GM12878 (cell line): ENCODE data around the gene SMURF1. TPM values are rescaled to one million over a fixed set of nuclear protein-coding genes. Genes with fewer than 3 reads are reported as not detected.

Experiments used
- ATAC-seq: fragments of 200-7000 bp; cut with Tn5 transposase; 3 replicates; pipeline ENCODE4 v1.9.1; 2020; ENCODE audit warnings: mild to moderate bottlenecking, moderate library complexity
- BruUV-seq: library from RNA; stranded (reverse); fragments of 400-500 nt; replicated peaks from 2 replicates; lab custom pipeline; 2021; lab: Mats Ljungman, UMichigan
- CTCF ChIA-PET: fragments of 300-600 bp; sonication (Branson Sonifier 250); formaldehyde crosslinking; extraction: SDS; loops from one replicate; lab custom pipeline; 2021; ENCODE audit warnings: inconsistent platforms; lab: Yijun Ruan, JAX
- POLR2A ChIA-PET: fragments of 350-600 bp; formaldehyde crosslinking; extraction: SDS; loops from one replicate; lab custom pipeline; 2021; ENCODE audit warnings: inconsistent platforms; lab: Charles Lee
- RAD21 ChIA-PET: fragments of 300-600 bp; sonication (Branson Sonifier 250); formaldehyde crosslinking; loops from one replicate; lab custom pipeline; 2023; ENCODE audit warnings: antibody characterized with exemption; ENCODE audit not compliant: unreplicated experiment; lab: Charles Lee
- SMC1A ChIA-PET: fragments of 300-600 bp; sonication (Branson Sonifier 250); formaldehyde crosslinking; loops from one replicate; lab custom pipeline; 2023; ENCODE audit not compliant: unreplicated experiment, uncharacterized antibody; lab: Charles Lee
- DNase-seq: peaks from one replicate; pipeline ENCODE4 v3.0.0-alpha.2; 2011; ENCODE audit warnings: low read depth, low spot score
- FAIRE-seq: peaks from 3 replicates; lab custom pipeline; 2011; peaks lifted over from hg19 to GRCh38; lab: Jason Lieb, UNC
- H2AFZ ChIP-seq: 2 replicates; pipeline ENCODE4 v1.6.0; 2011; ENCODE audit warnings: low read depth, low read length, control low read depth; ENCODE audit not compliant: control insufficient read depth
- H3K27ac ChIP-seq: 2 replicates; pipeline ENCODE4 v1.5.1; 2011; ENCODE audit warnings: control low read depth; ENCODE audit not compliant: control insufficient read depth, insufficient read depth
- H3K27me3 ChIP-seq, 2 experiments: replicated peaks in 1 of 2; 2 replicates each; pipeline versions ENCODE4 v1.6.0 to v1.6.1; 2011; ENCODE audit warnings: low read length in 1 of 2; ENCODE audit not compliant: control insufficient read depth in 2 of 2, insufficient read depth in 2 of 2
- H3K36me3 ChIP-seq, 2 experiments: 2 replicates each; pipeline ENCODE4 v1.5.1; 2011; ENCODE audit warnings: low read length in 1 of 2; ENCODE audit not compliant: control insufficient read depth in 2 of 2, insufficient read depth in 2 of 2
- H3K4me1 ChIP-seq: 2 replicates; pipeline ENCODE4 v1.6.1; 2011; ENCODE audit warnings: mild to moderate bottlenecking, low read length, moderate library complexity, mixed read lengths; ENCODE audit not compliant: control insufficient read depth, insufficient read depth
- H3K4me2 ChIP-seq: 2 replicates; pipeline ENCODE4 v1.6.0; 2011; ENCODE audit warnings: control low read depth; ENCODE audit not compliant: control insufficient read depth, insufficient read depth
- H3K4me3 ChIP-seq: fragments of 200-600 bp; sonication (generic); 2 replicates; pipeline ENCODE4 v1.5.1; 2016
- H3K79me2 ChIP-seq: 2 replicates; pipeline ENCODE4 v1.6.0; 2011; ENCODE audit warnings: low read length; ENCODE audit not compliant: control insufficient read depth, insufficient read depth
- H3K9ac ChIP-seq: 2 replicates; pipeline ENCODE4 v1.8.0; 2011; ENCODE audit warnings: low read length, control low read depth, mixed read lengths; ENCODE audit not compliant: control insufficient read depth, insufficient read depth
- H3K9me3 ChIP-seq: replicated peaks from 3 replicates; pipeline ENCODE4 v1.5.1; 2011; ENCODE audit warnings: mild to moderate bottlenecking, low read length; ENCODE audit not compliant: control insufficient read depth, insufficient read depth
- H4K20me1 ChIP-seq: 2 replicates; pipeline ENCODE4 v1.6.0; 2011; ENCODE audit not compliant: control insufficient read depth, insufficient read depth
- CBX5 ChIP-seq: sonication (generic); IDR thresholded peaks from 2 replicates; pipeline ENCODE4 v1.6.1; 2016; ENCODE audit warnings: low read depth, moderate library complexity, mild to moderate bottlenecking, inconsistent platforms
- ESRRA ChIP-seq: IDR thresholded peaks from 2 replicates; pipeline ENCODE4 v1.6.1; 2012; ENCODE audit warnings: mild to moderate bottlenecking, low read length, improper control_type of control experiment
- HDAC6 ChIP-seq: fragments of 200-600 bp; sonication (generic); IDR thresholded peaks from one replicate; pipeline ENCODE4 v1.8.0; 2017; ENCODE audit warnings: antibody characterized with exemption; ENCODE audit not compliant: unreplicated experiment
- KLF5 ChIP-seq: fragments of 450-650 bp; IDR thresholded peaks from 2 replicates; pipeline ENCODE4 v1.6.1; 2014; ENCODE audit warnings: mild to moderate bottlenecking; ENCODE audit not compliant: partially characterized antibody
- MXI1 ChIP-seq: fragments of 150-350 bp; IDR thresholded peaks from 2 replicates; pipeline ENCODE4 v1.6.1; 2011; ENCODE audit warnings: low read depth, mild to moderate bottlenecking, inconsistent platforms, low read length, improper control_type of control experiment
- NFXL1 ChIP-seq: fragments of 450-650 bp; IDR thresholded peaks from 2 replicates; pipeline ENCODE4 v1.6.1; 2017; ENCODE audit warnings: antibody characterized with exemption, mild to moderate bottlenecking, borderline replicate concordance
- RBBP5 ChIP-seq: fragments of 200-600 bp; sonication (generic); conservative IDR thresholded peaks from 2 replicates; pipeline ENCODE4 v1.6.1; 2016
- SMC3 ChIP-seq: IDR thresholded peaks from 2 replicates; pipeline ENCODE4 v1.6.1; 2011; ENCODE audit warnings: low read length, improper control_type of control experiment, borderline replicate concordance
- YY1 ChIP-seq: IDR thresholded peaks from 2 replicates; pipeline ENCODE4 v1.6.1; 2011; ENCODE audit warnings: low read depth, mild to moderate bottlenecking, low read length
- WGBS: methylation state at CpG from one replicate; pipeline ENCODE4 v1.1.6; 2016; ENCODE audit warnings: low lambda C conversion rate; ENCODE audit not compliant: insufficient replicate concordance, insufficient coverage; ENCODE audit errors: missing lambda C conversion rate; 5-methylcytosine and 5-hydroxymethylcytosine counted together
- in situ Hi-C: fragments of 300-500 bp; cut with MboI; formaldehyde crosslinking; loops from 9 replicates; pipeline ENCODE4 v1.14.3; 2018; ENCODE audit warnings: mixed read lengths
- intact Hi-C: fragments of 100-400 bp; cut with micrococcal nuclease; formaldehyde crosslinking; loops from one replicate; pipeline ENCODE4 v1.14.2; 2022; ENCODE audit not compliant: unreplicated experiment
- polyA plus RNA-seq, 11 experiments: library from polyadenylated mRNA; depleted of rRNA in 4 of 11; unstranded in 6 of 11; stranded (reverse) in 5 of 11; fragments of >200 nt; fragmentation: Nextera tagmentation in 4 of 11; fragmentation: Illumina TruSeq in 1 of 11; extraction: Ambion mirVana in 4 of 11; extraction: Trizol in 1 of 11; gene quantifications; 1 replicate in 1 of 11; 2 replicates in 10 of 11; pipeline versions ENCODE4 v1.2.1 to v1.2.3, GENCODE V29; 2011 to 2016; ENCODE audit warnings: inconsistent platforms in 2 of 11, missing spikeins in 2 of 11, low read depth in 1 of 11
- total RNA-seq, 4 experiments: library from RNA; depleted of rRNA in 3 of 4; stranded (reverse); fragments of >200 nt in 3 of 4; fragmentation: Illumina TruSeq in 1 of 4; extraction: Trizol in 1 of 4; gene quantifications; 2 replicates each; pipeline versions ENCODE4 v1.2.1 to v1.2.3, GENCODE V29; 2013 to 2021
- TF ChIP-seq, protein P1 (sequence below): IDR thresholded peaks from 2 replicates; pipeline ENCODE4 v1.6.1; 2011; ENCODE audit warnings: low read depth, mild to moderate bottlenecking, low read length, moderate library complexity, borderline replicate concordance; ENCODE audit errors: extremely low read depth

SMURF1 gene
- total and polyA plus RNA-seq, 10 of the 15 experiments (the other 5 are each of a cell fraction or from before 2014, with no cell fraction given), result 0.76 to 14.0 (median 7.9) TPM

GRCh38 chr7:99024066-99024465 is 119.8 kb downstream of the SMURF1 start:
- Histone ChIP-seq H3K9me3 (no peaks in the 10 kb centered on the region), H3K79me2 (no peaks in the 10 kb centered on the region), H3K4me2 (no peak overlapping the region), H3K9ac (no peak overlapping the region), H3K27me3 (no peaks in the 10 kb centered on the region), H2AFZ (no peak overlapping the region), H4K20me1 (no peaks in the 10 kb centered on the region), H3K4me1 (no peaks in the 10 kb centered on the region), H3K36me3 (peaks cover 0 to 14% of the 10 kb centered on the region in 2 experiments; a peak in 3 of 4 replicates), H3K27ac (no peak overlapping the region), H3K4me3 (no peak overlapping the region)
- in situ Hi-C loops, result no loop called here
- no TSS peak for BruUV-seq
- ChIA-PET CTCF (interaction anchor here (1.0 to 1.2 kb wide), 2 partner anchors 10 to 289 kb away, joined by 3 to 4 read pairs; no protein-coding TSS in a partner anchor), SMC1A (no interaction called here), POLR2A (no interaction called here), RAD21 (no interaction called here)
- intact Hi-C loops, result no loop called here
- ATAC-seq (no peak), DNase-seq (no peak), FAIRE-seq (no peak)
- no peak for TF ChIP-seq HDAC6
- TF ChIP-seq MXI1, result no peak
- TF ChIP-seq YY1, result no peak
- TF ChIP-seq, protein P1, sequence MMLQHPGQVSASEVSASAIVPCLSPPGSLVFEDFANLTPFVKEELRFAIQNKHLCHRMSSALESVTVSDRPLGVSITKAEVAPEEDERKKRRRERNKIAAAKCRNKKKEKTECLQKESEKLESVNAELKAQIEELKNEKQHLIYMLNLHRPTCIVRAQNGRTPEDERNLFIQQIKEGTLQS, result no peak
- TF ChIP-seq KLF5, result no peak
- no peak for TF ChIP-seq CBX5

- H3K27me3 ChIP-seq, result no peaks in the 10 kb centered on the region
- ChIA-PET POLR2A (no interaction called here), SMC1A (no interaction called here), CTCF (no interaction called here), RAD21 (no interaction called here)
- H3K4me3 ChIP-seq, result no peak overlapping the region
- H3K79me2 ChIP-seq, result no peaks in the 10 kb centered on the region
- peaks cover 0 to 5% of the 10 kb centered on the region in 2 experiments; a peak in 1 of 4 replicates for H3K36me3 ChIP-seq
- FAIRE-seq (no peak), ATAC-seq (no peak), DNase-seq (no peak)
- WGBS, result 98% methylated on average over 3 of the region's 3 CpGs
- no TSS peak for BruUV-seq
- no peak overlapping the region for H2AFZ ChIP-seq
- H3K9me3 ChIP-seq, result no peaks in the 10 kb centered on the region
- no peak overlapping the region for H3K9ac ChIP-seq
- H3K4me2 ChIP-seq, result no peak overlapping the region
- intact Hi-C loops (no loop called here), in situ Hi-C loops (no loop called here)
- H4K20me1 ChIP-seq, result no peaks in the 10 kb centered on the region
- H3K4me1 ChIP-seq, result no peaks in the 10 kb centered on the region
- TF ChIP-seq, protein P1, result no peak
- TF ChIP-seq NFXL1 (no peak), RBBP5 (no peak), SMC3 (no peak), ESRRA (no peak)
- TF ChIP-seq, all 136 proteins: peak for 0
- no peak overlapping the region for H3K27ac ChIP-seq
Observed at GRCh38 chr7:99021941-99022560, 121.9 kb downstream of the SMURF1 start.
